HG02840 (cell line): ENCODE data around the gene LSM12.
"Not testable (repeated sequence)": the region's sequence is repeated elsewhere in the genome, so short reads cannot be mapped to it uniquely, and the experiment has no call there.

Experiments used
- ATAC-seq: cut with Tn5 transposase; IDR thresholded peaks from one replicate; pipeline ENCODE4 v1.9.1; 2021; ENCODE audit warnings: mild to moderate bottlenecking, moderate library complexity, moderate number of reproducible peaks; ENCODE audit not compliant: unreplicated experiment, low FRiP score

The LSM12 gene

DNA sequence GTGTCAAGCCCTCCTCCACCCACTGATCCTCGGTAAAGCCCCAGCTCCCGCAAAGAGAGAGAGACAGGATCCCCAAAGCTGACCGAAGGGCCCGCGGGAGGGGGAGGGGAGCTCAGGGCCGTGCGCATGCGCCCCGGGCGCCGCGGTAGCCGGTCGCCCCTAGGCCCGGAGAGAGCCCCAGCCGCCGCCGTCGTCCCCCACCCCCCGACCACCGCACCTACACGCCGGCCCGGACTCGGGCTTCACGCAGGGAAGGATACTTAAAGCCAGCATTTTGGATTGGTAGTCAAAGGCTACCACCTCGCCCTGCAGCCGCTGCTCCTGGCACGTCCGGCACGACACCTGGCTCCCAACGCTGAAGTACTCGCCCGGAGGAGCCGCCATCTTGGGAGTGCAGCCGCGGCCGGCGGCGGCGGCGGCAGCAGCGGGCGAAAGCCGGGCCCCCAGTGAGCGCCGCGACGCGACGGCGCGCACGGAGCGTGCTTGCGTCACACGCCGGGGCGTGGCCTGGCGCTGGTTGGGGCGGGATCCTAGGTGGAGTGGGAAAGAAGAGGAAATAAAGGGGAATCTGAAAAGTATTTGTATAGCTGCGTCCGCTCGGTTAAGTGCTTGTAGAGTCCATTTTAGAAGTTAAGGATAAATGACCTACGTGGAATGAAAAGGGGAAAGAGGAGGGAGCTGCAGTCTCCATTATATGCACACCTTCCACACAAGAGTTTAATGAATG, at the start of gene LSM12:
LSM12 (minus strand) TSS at position 468 of the 727 bp plus-strand sequence; CDS start at position 384, 84 bp downstream.
- ATAC-seq = peak; percentile 46

- ATAC-seq = no peak
Observed at GRCh38 chr17:44115585-44116415, 49.3 kb upstream of the LSM12 start.

DNA sequence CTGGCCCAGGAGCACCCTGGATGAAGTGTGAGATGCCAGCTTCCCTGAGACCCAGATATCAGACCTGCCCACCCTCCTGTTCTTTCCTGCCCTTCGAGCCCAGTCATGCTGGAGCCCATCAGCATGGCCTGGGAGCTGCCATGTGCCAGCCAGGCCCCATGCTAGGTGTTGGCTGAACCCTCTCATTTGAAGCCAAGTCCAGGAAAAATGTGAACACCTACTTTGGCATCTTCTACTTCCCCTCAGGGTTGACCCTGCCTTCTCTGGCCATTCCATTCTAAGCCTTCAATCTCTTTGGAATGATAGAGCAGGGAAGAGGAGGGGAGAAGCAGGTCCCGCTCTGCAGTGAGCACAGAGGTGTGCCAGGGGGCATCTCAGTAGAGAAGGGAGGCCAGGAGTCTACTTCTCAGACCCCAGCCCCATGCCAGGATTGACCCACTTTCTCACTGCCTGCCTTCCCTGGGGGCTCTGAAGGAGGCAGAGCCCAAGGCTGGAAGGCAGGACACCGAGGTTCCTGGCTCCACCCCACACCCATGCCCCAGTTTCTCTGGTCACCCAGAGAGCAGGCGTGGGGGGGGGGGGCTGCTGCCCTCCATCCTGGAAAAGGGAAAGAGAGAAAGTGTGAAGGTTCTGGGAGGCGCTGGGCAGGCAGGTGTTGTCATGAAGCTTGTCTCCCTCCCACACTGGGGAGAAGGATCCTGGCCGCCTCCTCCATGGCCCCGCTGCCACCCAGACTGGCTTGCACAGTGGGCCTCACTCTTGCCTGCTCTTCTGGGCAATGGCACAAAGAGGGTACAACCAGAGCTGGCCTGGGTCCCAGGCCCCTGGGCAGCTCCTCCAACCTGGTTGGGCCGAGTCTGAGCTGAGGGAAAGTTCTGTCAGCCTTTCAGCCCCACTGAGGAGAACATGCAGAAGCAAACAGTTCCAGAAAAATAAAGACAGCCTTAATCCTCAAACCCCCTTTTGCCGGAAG, 47.7 kb upstream of the LSM12 start:
- no peak for ATAC-seq

DNA sequence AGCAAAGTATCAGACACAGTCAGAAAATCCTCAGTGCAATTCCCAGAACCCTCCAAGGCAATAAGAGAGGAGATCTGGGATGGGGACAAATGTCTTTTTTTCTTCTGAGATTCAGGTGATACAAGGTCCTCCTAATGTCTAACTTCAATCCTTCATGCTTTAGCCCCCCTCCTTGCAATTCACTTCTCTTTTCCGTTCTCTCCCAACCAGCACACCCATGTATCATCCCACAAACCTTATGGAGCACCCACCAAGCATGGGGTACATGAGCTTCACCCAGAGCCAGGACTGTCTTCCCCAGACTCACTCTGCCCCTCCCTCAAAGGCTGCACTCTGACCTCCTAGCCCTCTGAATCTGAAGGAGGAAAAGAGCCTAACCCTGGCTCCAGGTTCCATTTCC, 46.9 kb upstream of the LSM12 start:
- ATAC-seq = no peak

GRCh38 chr17:44112284-44113280, 46.1 kb upstream of the LSM12 start:
- no peak for ATAC-seq

GRCh38 chr17:44111777-44112176, 45.3 kb upstream of the LSM12 start:
- ATAC-seq = no peak

GRCh38 chr17:44110823-44111633, 44.6 kb upstream of the LSM12 start:
- ATAC-seq = no peak

DNA sequence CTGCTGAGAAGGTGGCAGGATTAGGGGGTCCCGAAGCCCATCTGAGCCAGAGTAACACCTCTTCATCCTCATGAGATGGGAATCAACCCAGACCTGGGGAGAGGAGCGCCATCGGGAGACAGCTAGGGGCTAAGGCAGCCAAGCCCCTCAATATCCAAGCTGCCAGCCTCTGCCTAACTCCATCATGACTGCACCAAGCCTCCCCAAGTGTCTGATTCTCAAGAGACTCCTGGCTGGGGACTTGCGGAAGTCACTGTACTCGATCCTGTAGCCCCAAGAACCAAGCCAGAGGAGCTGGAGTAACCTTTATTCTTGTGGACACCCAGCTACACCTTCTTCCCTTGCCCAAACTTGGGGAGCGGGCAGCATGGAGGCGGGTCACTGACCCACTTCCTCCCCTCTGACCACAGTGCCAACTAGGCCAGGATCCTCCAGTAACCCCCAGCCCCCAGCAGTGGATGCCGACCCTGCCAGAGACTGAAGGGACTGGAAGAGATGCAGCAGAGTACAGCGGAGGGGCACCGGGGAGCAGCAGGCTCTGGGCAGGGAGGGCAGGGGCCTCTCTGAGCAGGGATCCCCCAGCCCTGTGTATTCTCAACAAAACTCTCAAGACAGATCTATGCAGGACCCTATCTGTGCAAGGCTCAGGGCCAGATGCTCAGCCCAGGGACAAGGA, 43.7 kb upstream of the LSM12 start:
- no peak for ATAC-seq

DNA sequence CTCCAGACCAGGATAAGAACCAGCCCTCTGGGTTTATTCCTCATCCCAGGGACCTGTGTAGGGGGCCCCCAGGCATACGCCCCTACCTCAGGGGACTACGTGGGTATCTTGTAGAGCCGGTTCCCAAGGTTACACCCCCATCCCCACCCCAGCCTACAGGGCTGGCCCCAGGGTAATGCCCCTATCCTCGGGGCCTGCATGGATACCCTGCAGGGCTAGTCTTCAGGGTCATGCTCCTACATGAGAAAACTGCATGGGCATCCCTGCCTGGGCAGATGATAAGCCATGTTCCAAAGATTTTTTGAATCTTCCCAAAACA, 42.8 kb upstream of the LSM12 start:
- ATAC-seq = no peak

DNA sequence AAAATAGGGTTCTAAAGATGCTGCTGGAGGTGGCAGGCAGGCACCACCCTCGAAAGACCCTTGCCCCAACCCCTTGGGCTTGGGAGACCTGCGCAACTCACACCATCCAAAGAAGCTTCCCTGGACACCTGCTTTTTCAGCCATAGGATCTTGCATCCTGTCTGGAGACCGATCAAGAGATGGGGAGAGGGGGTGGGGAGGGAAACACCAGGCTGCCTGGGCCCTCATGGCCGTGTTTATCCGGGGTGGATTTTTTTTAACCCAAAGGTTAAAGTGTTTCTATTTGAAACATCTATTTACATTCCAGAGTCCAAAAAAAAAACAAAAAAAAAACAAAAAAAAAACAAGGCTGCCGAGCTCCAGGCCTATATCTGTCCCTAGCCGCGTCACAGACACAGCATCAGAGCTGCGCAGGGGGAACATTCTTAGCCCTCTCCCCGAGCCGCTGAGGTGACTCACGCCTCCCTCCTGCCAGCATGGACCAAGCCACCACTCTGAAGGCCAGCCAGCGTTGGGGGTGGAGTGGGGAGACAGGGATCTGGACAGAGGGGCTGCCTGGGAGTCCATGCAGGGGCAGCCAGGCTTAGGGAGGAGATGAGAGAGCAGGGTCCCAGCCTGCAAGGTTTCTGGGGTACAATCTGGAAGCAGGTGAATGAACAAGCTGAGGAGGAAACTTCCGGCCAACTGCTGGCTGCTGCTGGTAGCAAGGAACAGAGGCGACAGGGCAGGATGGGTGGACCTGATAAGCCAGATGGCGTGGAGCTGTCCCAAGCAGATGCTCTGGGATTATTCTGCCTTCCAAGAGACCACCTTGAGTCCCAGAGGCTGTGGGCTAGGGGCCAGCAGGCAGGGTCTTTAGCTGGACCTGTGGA, 42.2 kb upstream of the LSM12 start:
- no peak for ATAC-seq

GRCh38 chr17:44106801-44107200, 40.3 kb upstream of the LSM12 start:
- ATAC-seq = no peak

DNA sequence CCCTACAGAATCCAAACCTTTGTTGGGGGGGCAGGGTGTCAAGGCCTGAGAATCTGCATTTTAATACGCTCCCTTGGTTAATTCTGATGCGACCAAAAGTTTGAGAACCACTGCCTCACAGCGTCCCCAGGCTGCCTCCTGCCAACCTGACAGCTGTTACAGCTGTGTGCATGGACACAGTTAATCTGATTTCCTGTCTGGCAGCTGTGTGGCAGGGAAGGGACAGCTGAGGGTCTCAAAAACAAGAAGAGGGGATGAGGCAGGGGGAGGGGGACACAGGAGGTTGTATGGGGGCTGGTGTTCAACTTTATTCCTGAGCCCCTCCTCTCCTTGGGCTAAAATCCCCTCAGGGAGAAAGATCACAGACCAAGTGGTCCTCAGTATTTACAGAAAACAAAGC, 39.5 kb upstream of the LSM12 start:
- ATAC-seq = no peak

- no peak for ATAC-seq
Observed at GRCh38 chr17:44105483-44105882, 39.0 kb upstream of the LSM12 start.

GRCh38 chr17:44102849-44103622, 36.6 kb upstream of the LSM12 start:
- no peak for ATAC-seq

GRCh38 chr17:44101858-44102257, 35.4 kb upstream of the LSM12 start:
- not testable (repeated sequence) for ATAC-seq

DNA sequence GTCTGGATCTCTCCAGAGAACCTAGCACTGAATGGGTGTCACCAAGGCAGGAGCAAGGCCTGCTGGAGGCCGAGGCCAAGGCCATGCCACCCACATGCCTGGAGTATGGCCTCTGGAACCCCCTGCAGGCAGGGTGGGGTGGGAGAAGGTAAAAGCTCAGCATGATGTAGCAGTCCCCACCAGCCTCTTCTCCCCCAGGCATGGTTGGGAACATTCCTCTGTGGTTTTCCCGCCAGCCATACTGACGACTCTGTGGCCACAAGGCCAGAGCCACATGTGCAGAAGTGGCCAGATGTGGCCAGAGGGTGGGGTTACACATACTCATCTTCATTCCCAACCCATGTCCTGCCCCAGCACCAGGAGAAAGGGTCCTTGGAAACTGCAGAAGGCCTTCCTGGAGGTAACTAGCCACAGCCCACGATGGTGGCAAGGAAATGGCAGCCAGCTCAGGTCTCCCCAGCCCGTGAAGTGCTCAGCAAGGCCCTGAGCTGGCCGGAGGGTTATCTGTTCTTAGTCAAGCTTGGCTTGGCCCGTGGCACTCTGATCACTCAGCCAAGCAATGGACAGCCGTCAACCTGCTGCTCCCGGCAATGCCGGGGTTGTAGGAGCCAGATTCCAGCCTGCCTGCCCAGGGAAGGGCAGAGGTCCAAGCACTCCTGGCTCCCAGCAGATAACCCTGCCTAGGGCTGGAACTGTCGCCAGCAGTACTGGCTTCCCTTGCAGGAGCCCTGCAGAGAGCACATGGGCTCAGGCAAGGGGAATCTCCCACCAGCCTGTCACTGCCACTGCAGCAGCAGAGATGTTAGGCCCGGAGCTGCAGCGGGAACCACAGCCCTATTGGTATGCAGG, 30.9 kb upstream of the LSM12 start:
- ATAC-seq = no peak
